GM18519 (cell line): ENCODE measurements around the gene FKBP9.
"Not testable (repeated sequence)": the region's sequence is repeated elsewhere in the genome, so short reads cannot be mapped to it uniquely, and the experiment has no call there.

ENCODE experiments used
- ATAC-seq: cut with Tn5 transposase; IDR thresholded peaks from one replicate; pipeline ENCODE4 v1.9.1; 2021; ENCODE audit warnings: mild to moderate bottlenecking, moderate library complexity; ENCODE audit not compliant: unreplicated experiment, low FRiP score

Gene FKBP9, protein sequence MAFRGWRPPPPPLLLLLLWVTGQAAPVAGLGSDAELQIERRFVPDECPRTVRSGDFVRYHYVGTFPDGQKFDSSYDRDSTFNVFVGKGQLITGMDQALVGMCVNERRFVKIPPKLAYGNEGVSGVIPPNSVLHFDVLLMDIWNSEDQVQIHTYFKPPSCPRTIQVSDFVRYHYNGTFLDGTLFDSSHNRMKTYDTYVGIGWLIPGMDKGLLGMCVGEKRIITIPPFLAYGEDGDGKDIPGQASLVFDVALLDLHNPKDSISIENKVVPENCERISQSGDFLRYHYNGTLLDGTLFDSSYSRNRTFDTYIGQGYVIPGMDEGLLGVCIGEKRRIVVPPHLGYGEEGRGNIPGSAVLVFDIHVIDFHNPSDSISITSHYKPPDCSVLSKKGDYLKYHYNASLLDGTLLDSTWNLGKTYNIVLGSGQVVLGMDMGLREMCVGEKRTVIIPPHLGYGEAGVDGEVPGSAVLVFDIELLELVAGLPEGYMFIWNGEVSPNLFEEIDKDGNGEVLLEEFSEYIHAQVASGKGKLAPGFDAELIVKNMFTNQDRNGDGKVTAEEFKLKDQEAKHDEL

DNA sequence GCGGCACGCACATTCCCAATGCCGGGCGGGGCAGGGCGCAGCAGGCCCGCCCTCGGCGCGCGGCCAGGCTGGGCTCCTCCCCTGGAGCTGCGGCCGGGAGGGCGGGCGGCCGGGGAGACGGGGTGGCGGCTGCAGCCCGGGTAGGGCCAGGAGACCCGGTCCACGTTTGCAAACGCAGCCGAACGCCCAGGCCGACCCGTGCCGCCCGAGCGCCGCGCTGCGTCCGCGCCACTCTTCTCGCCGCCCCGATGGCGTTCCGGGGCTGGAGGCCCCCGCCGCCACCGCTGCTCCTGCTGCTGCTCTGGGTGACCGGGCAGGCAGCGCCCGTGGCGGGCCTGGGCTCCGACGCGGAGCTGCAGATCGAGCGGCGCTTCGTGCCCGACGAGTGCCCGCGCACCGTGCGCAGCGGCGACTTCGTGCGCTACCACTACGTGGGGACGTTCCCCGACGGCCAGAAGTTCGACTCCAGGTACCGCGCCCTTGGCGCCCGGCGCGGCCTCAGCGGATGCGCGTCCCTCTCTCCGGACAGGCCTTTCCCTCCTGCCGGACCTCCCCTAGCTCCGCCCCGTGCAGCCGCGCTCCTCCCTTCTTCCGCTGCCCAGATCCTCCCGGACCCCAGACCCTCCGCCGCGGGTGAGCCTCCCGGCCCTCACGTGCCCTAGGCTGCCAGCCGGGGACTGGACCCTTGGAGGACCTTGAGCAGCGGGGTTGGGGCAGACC is at the start of gene FKBP9:
Gene FKBP9, plus strand, starts transcription at position 115 of the 720 bp plus-strand sequence. Its CDS starts 134 bp downstream, at position 249.
- ATAC-seq, result peak; percentile 74

DNA sequence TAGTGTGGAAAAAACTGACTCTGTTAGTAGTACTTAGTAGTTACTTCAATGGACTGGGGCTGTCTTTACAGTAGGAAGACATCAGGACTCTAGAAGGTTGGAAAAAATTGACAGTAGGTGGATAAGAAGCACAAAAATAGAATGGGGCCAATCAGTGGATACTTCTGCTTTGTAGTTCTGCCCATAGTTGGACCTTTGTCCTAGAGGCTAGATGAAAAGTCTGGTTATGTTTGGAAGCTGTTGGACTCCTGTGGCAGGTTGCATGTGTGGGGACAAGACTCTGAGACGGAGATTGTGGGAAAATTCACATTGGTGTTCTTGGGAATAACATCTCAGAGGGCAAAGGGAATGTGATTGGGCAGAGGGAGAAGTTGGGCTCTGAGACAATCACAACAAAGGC is 47.0 kb upstream of the FKBP9 start:
- ATAC-seq, result no peak

DNA sequence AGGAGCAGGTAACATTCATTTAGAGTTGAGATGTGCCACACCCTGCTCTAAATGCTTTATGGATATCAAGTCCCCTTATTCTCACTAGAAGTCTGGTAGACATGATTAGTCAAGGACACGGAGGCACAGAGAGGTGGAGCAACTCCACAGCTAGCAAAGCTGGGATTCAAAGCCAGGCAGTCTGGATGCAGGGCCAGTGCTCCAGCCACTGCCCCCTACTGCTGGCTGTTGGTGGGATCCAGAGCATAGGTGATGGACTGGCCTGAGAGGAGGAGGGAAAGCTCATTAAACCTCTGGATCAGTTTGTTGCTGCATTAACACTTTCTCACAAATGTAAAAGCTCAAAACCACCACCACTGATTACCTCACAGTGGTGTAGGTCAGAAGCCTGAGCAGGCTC is 43.1 kb upstream of the FKBP9 start:
- no peak for ATAC-seq

DNA sequence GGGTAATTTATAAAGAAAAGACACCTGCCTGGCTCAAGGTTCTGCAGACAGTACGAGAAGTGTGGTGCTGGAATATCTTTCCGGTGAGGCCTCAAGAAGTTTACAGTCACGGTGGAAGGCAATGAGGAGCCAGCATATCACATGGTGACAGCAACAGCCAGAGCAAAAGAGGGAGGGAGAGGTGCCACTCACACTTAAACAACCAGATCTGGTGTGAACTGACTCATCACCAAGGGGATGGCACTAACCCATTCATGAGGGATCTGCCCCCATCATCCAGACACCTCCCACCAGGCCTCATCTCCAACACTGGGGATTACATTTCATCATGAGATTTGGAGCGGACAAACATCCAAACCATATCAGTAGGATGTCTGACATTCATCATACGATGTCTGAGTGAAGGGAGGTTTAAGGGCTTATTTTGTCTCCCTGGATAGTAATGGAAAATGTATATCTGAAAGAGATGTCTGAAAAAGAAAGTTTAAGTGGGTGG is 42.2 kb upstream of the FKBP9 start:
- ATAC-seq, result no peak

GRCh38 chr7:32916006-32916405 is 41.2 kb upstream of the FKBP9 start:
- no peak for ATAC-seq

GRCh38 chr7:32916994-32917393 is 40.2 kb upstream of the FKBP9 start:
- ATAC-seq, result not testable (repeated sequence)

DNA sequence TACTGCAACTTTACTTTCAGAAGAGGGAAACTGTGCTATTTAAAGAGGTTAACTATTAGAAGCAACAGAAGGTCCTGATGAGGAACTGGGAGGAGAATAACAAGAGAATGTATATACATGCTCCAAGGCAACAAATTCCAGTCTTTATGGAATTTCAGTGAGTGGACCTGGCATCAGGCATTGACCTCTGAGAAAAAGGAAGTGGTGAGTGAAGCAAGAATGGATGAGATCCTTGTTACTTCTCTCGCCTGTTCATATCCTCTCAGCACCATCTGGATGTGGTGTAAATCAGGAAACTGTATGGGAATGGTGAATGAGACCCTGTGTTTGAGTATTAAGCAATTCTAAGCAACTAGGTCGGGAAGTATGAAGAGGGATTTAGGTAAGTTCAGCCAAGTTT is 35.3 kb upstream of the FKBP9 start:
- ATAC-seq, result no peak

DNA sequence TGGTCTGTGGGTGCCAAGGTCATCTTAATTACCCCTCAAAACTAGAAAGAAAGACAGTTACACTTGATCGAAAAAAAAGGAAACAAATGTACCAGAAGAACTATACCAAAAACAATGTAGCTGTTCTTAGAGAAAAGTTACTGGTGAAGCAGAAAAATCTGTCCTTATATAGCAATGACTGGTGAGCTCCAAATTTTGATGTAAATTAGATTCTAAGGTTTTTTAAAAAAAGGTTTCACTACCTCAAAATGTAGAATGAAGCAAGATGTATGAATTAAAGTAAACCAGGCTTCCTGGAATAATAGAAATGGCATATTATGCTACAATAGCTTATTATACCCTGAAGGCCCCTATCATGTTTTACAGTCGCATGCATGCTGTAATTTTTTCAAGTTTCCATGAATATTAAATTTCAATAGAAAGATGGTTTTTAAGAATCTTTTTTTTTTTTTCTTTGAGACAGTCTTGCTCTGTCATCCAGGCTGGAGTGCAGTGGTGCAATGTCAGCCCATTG is 28.4 kb upstream of the FKBP9 start:
- ATAC-seq, result no peak

GRCh38 chr7:32929430-32930143 is 27.7 kb upstream of the FKBP9 start:
- ATAC-seq, result no peak

GRCh38 chr7:32930378-32930777 is 26.9 kb upstream of the FKBP9 start:
- ATAC-seq, result no peak

- ATAC-seq, result no peak
Observed at GRCh38 chr7:32935558-32935957, 21.7 kb upstream of the FKBP9 start.

GRCh38 chr7:32936689-32937088 is 20.6 kb upstream of the FKBP9 start:
- no peak for ATAC-seq

GRCh38 chr7:32937344-32938174 is 19.7 kb upstream of the FKBP9 start:
- ATAC-seq, result no peak

DNA sequence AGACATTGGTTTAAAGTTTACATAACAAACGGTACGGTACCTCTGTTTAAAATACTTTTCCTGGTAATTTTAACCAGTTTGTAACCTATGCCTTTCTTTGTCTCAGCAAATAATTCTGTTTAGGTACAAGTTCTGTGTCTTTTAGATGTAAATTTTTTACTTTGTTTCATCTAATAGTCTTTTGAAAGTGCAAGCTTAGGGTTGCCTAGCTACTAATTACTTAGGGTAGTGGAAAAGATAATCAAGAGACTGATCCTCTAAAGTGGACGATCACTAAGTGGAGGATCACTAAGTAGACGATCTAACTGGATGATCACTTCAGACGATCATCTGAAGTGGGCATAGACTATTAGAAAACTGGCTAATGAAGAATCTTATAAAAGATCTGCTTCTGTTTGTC is 16.1 kb upstream of the FKBP9 start:
- no peak for ATAC-seq

DNA sequence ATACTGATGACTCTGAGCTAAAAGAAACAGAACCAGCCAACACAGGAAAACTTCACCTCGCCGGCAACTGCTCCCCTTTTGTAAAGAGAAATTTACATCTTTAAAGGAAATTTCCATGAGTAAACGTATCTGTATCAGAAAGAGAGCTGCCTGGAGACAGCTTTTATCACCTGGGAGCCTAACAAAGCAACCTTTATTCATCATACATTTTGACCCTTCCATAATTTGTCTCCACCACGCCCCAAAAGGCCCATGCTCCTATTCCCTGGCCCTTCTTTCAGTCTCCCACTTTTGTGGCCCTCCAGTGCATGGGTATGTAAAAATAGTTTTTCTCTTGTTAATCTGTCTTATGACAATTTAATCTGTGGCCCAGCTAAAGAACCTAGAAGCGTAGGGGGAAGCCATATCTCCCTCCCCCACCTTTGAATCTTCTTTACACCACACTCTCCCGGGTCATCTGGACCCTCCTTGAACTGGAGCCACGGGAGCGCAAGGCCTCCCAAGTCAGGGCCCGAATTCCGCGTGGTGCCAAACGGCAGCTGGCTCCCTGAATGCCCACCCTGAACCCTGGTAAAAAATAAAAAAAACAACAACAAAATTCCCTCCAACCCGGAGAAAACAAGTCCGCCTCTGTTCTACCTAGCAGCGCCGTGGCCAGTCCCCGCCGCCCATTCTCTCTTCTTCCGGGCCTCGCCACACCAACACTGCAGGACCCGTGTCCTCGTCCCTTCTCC is 15.4 kb upstream of the FKBP9 start:
- no peak for ATAC-seq

GRCh38 chr7:32942415-32943251 is 14.6 kb upstream of the FKBP9 start:
- peak; percentile 60 for ATAC-seq

DNA sequence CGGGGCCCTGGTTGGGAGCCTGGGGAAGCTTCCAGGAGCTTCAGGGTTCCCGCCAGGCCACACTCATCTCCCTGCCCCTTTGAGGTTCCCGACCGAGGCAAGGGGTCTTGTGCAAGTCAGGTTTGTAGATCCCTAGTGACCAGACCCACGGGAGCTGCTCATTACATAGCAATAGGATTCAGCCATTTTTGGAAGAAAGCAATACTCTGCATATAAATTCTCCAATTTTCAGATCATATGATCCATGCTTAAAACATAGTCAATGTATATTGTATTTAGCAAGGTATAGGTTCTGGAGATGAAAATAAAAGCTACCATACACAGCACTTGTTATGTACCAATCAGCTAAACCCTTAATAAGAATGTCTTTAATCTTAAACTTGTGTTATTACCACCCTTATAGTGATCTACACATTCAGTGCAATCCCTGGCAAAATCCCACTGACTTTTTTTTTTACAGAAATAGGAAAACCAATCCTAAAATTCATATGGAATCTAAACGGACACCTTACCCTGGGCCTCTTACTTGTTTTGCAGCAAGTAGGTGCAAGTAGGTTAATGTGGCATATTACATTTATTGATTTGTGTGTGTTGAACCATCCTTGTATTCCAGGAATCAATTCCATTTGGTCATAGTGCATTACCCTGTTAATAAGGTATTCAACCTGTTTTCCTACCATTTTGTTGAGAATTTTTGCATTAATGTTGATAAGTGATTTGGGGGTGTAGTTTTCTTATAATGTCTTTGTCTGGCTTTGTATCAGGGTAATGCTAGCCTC is 13.8 kb upstream of the FKBP9 start:
- no peak for ATAC-seq
